Uterus (tissue), 2 donors: Measurements from ENCODE around the gene PDE1C.

ENCODE experiments used
- CTCF ChIP-seq, 4 experiments: fragments of 200-600 bp in 2 of 4; fragments of 450-650 bp in 2 of 4; sonication (generic) in 2 of 4; IDR thresholded peaks; one replicate each; pipeline ENCODE4 v1.5.1; 2016 to 2019; ENCODE audit warnings: antibody characterized with exemption in 4 of 4, mild to moderate bottlenecking in 2 of 4, moderate library complexity in 1 of 4
- POLR2A ChIP-seq, 2 donors: fragments of 450-650 bp; IDR thresholded peaks; one replicate each; pipeline ENCODE4 v1.6.1; 2016; ENCODE audit warnings: antibody characterized with exemption in 2 of 2, mild to moderate bottlenecking in 1 of 2, moderate library complexity in 1 of 2

GRCh38 chr7:32023376-32023775, 46.8 kb downstream of the PDE1C start:
- TF ChIP-seq POLR2A (IDR thresholded peaks at IDR 0.05) (no peak), CTCF (IDR thresholded peaks at IDR 0.05) (no peak)
